IMR-90 (cell line): ENCODE measurements around the gene RB1. TPM values are rescaled to one million over a fixed set of nuclear protein-coding genes. Genes with fewer than 3 reads are reported as not detected.

Source experiments
- ATAC-seq: fragments of 200-7000 bp; cut with Tn5 transposase; 2 replicates; pipeline ENCODE4 v1.9.1; 2020; ENCODE audit warnings: low read depth, mild to moderate bottlenecking, moderate library complexity
- BruUV-seq: library from RNA; stranded (reverse); fragments of 400-500 nt; replicated peaks from 2 replicates; lab custom pipeline; 2021; lab: Mats Ljungman, UMichigan
- CTCF ChIA-PET: fragments of 300-600 bp; formaldehyde crosslinking; extraction: SDS; loops from one replicate; lab custom pipeline; 2021; ENCODE audit warnings: antibody characterized with exemption; lab: Yijun Ruan, JAX
- POLR2A ChIA-PET: fragments of 300-600 bp; sonication (Branson Sonifier 250); formaldehyde crosslinking; loops from one replicate; lab custom pipeline; 2022; ENCODE audit warnings: antibody characterized with exemption; ENCODE audit not compliant: unreplicated experiment; lab: Charles Lee
- DNase-seq: peaks from one replicate; pipeline ENCODE4 v3.0.0; 2013
- H2AFZ ChIP-seq: replicated peaks from 2 replicates; pipeline ENCODE3; 2013; ENCODE audit warnings: low read length, mild to moderate bottlenecking; ENCODE audit not compliant: poor library complexity
- H2AK5ac ChIP-seq: 2 replicates; pipeline ENCODE4 v1.6.1; 2013; ENCODE audit warnings: low read depth, low read length, inconsistent platforms
- H2AK9ac ChIP-seq: replicated peaks from 2 replicates; pipeline ENCODE3; 2013; ENCODE audit warnings: mild to moderate bottlenecking, low read depth, low read length, moderate library complexity; ENCODE audit not compliant: poor library complexity
- H2BK120ac ChIP-seq: 2 replicates; pipeline ENCODE4 v1.6.1; 2013; ENCODE audit warnings: low read depth, low read length, inconsistent platforms
- H2BK15ac ChIP-seq: 3 replicates; pipeline ENCODE4 v1.6.1; 2013; ENCODE audit warnings: low read depth, low read length, inconsistent platforms
- H2BK20ac ChIP-seq: 2 replicates; pipeline ENCODE4 v1.6.1; 2013; ENCODE audit warnings: low read depth, mild to moderate bottlenecking, inconsistent platforms, low read length, moderate library complexity
- H2BK5ac ChIP-seq: 2 replicates; pipeline ENCODE4 v1.6.1; 2013; ENCODE audit warnings: mild to moderate bottlenecking, low read depth, low read length, inconsistent platforms; ENCODE audit not compliant: poor library complexity, severe bottlenecking
- H3K14ac ChIP-seq: replicated peaks from 2 replicates; pipeline ENCODE4 v1.6.1; 2013; ENCODE audit warnings: low read depth, low read length, inconsistent platforms
- H3K18ac ChIP-seq: 2 replicates; pipeline ENCODE4 v1.6.1; 2013; ENCODE audit warnings: low read depth, low read length, control low read depth
- H3K23ac ChIP-seq: 2 replicates; pipeline ENCODE4 v1.6.1; 2013; ENCODE audit warnings: low read depth, low read length, inconsistent platforms
- H3K27ac ChIP-seq: 2 replicates; pipeline ENCODE4 v1.5.1; 2013; ENCODE audit warnings: mild to moderate bottlenecking, control low read depth, low read length; ENCODE audit not compliant: insufficient read depth
- H3K27me3 ChIP-seq: 2 replicates; pipeline ENCODE4 v1.6.1; 2013; ENCODE audit warnings: low read length; ENCODE audit not compliant: control insufficient read depth, insufficient read depth
- H3K36me3 ChIP-seq: 2 replicates; pipeline ENCODE4 v1.6.1; 2013; ENCODE audit warnings: low read length, mixed read lengths; ENCODE audit not compliant: control insufficient read depth, insufficient read depth
- H3K4ac ChIP-seq: 2 replicates; pipeline ENCODE4 v1.6.1; 2013; ENCODE audit warnings: low read depth, low read length, inconsistent platforms
- H3K4me1 ChIP-seq: 2 replicates; pipeline ENCODE4 v1.6.1; 2013; ENCODE audit warnings: low read length, mixed read lengths; ENCODE audit not compliant: control insufficient read depth, insufficient read depth
- H3K4me2 ChIP-seq: 2 replicates; pipeline ENCODE4 v1.6.1; 2013; ENCODE audit warnings: low read depth, mild to moderate bottlenecking, control low read depth, low read length, moderate library complexity
- H3K4me3 ChIP-seq: 2 replicates; pipeline ENCODE4 v1.5.1; 2013; ENCODE audit warnings: low read depth, mild to moderate bottlenecking, control low read depth, low read length, moderate library complexity; ENCODE audit not compliant: insufficient read depth
- H3K56ac ChIP-seq: 2 replicates; pipeline ENCODE4 v1.6.1; 2013; ENCODE audit warnings: low read length, inconsistent platforms; ENCODE audit not compliant: insufficient read depth; ENCODE audit errors: extremely low read depth
- H3K79me1 ChIP-seq, 2 experiments: 2 replicates each; pipeline ENCODE4 v1.6.1; 2013; ENCODE audit warnings: low read length in 2 of 2, inconsistent platforms in 1 of 2, low read depth in 1 of 2
- H3K9ac ChIP-seq: 2 replicates; pipeline ENCODE4 v1.6.1; 2013; ENCODE audit warnings: low read depth, low read length, control low read depth
- H3K9me1 ChIP-seq: 2 replicates; pipeline ENCODE4 v1.6.1; 2013; ENCODE audit warnings: low read length, inconsistent platforms; ENCODE audit not compliant: insufficient read depth
- H3K9me3 ChIP-seq: 2 replicates; pipeline ENCODE4 v1.6.1; 2013; ENCODE audit warnings: low read length; ENCODE audit not compliant: control insufficient read depth, insufficient read depth
- H4K20me1 ChIP-seq: 2 replicates; pipeline ENCODE4 v1.6.1; 2013; ENCODE audit warnings: low read length, inconsistent platforms; ENCODE audit not compliant: insufficient read depth
- H4K5ac ChIP-seq: 2 replicates; pipeline ENCODE4 v1.6.1; 2013; ENCODE audit warnings: mild to moderate bottlenecking, low read depth, low read length, control low read depth
- H4K8ac ChIP-seq, 2 experiments: 2 replicates each; pipeline ENCODE4 v1.6.1; 2013; ENCODE audit warnings: low read depth in 2 of 2, low read length in 2 of 2, control low read depth in 1 of 2, inconsistent platforms in 1 of 2
- H4K91ac ChIP-seq: 2 replicates; pipeline ENCODE4 v1.6.1; 2013; ENCODE audit warnings: low read depth, low read length, inconsistent platforms; ENCODE audit not compliant: insufficient read depth
- BHLHE40 ChIP-seq: fragments of 150-350 bp; IDR thresholded peaks from 2 replicates; pipeline ENCODE4 v1.6.1; 2016; ENCODE audit warnings: mild to moderate bottlenecking, low read depth, low read length
- CEBPB ChIP-seq: IDR thresholded peaks from 2 replicates; pipeline ENCODE4 v1.6.1; 2012; ENCODE audit warnings: low read depth, low read length, improper control_type of control experiment
- CHD1 ChIP-seq: IDR thresholded peaks from 2 replicates; pipeline ENCODE4 v1.6.1; 2012; ENCODE audit warnings: low read depth, low read length, improper control_type of control experiment
- CTCF ChIP-seq: conservative IDR thresholded peaks from 2 replicates; pipeline ENCODE4 v1.5.1; 2012; ENCODE audit warnings: mild to moderate bottlenecking, low read depth, low read length, improper control_type of control experiment
- ELK1 ChIP-seq: fragments of 150-350 bp; IDR thresholded peaks from 2 replicates; pipeline ENCODE4 v1.6.1; 2016; ENCODE audit warnings: low read depth, mild to moderate bottlenecking, low read length, moderate library complexity, borderline replicate concordance
- FOS ChIP-seq: fragments of 150-350 bp; IDR thresholded peaks from 2 replicates; pipeline ENCODE4 v1.6.1; 2016; ENCODE audit warnings: low read depth, low read length
- MAFK ChIP-seq: IDR thresholded peaks from 2 replicates; pipeline ENCODE4 v1.6.1; 2012; ENCODE audit warnings: low read depth, low read length, improper control_type of control experiment
- MAZ ChIP-seq: IDR thresholded peaks from 2 replicates; pipeline ENCODE4 v1.6.1; 2012; ENCODE audit warnings: low read depth, mild to moderate bottlenecking, low read length, improper control_type of control experiment, moderate library complexity, borderline replicate concordance
- MXI1 ChIP-seq: IDR thresholded peaks from 2 replicates; pipeline ENCODE4 v1.6.1; 2012; ENCODE audit warnings: low read depth, mild to moderate bottlenecking, low read length, moderate library complexity, borderline replicate concordance
- NFE2L2 ChIP-seq: fragments of 150-350 bp; IDR thresholded peaks from 2 replicates; pipeline ENCODE4 v1.6.1; 2016; ENCODE audit warnings: low read depth, mild to moderate bottlenecking, low read length
- POLR2A ChIP-seq: IDR thresholded peaks from 2 replicates; pipeline ENCODE4 v1.6.1; 2012; ENCODE audit warnings: mild to moderate bottlenecking, low read depth, low read length
- RAD21 ChIP-seq: IDR thresholded peaks from 2 replicates; pipeline ENCODE4 v1.6.1; 2012; ENCODE audit warnings: low read length, improper control_type of control experiment
- RCOR1 ChIP-seq: IDR thresholded peaks from 2 replicates; pipeline ENCODE4 v1.6.1; 2012; ENCODE audit warnings: mild to moderate bottlenecking, low read length, improper control_type of control experiment; ENCODE audit not compliant: insufficient replicate concordance
- RFX5 ChIP-seq: IDR thresholded peaks from 2 replicates; pipeline ENCODE4 v1.8.0; 2012; ENCODE audit warnings: low read depth, mild to moderate bottlenecking, low read length, moderate library complexity
- SMC3 ChIP-seq: fragments of 150-350 bp; IDR thresholded peaks from 2 replicates; pipeline ENCODE4 v1.6.1; 2016; ENCODE audit warnings: low read depth, mild to moderate bottlenecking, antibody characterized with exemption, low read length, moderate library complexity
- USF2 ChIP-seq: fragments of 150-350 bp; IDR thresholded peaks from 2 replicates; pipeline ENCODE4 v1.6.1; 2017; ENCODE audit warnings: mild to moderate bottlenecking, antibody characterized with exemption, low read length, low read depth
- WGBS, 2 experiments: methylation state at CpG; one replicate each; pipeline versions ENCODE4 v1.1.5 to v1.1.7; 2013; ENCODE audit warnings: missing lambda C conversion rate in 2 of 2; ENCODE audit not compliant: insufficient read length in 1 of 2; ENCODE audit errors: extremely low coverage in 2 of 2; 5-methylcytosine and 5-hydroxymethylcytosine counted together
- dilution Hi-C: fragments of 300-500 bp; cut with HindIII; formaldehyde crosslinking; loops from one replicate; pipeline ENCODE4 v1.14.3; 2018; ENCODE audit warnings: low sequenced_read_pairs; ENCODE audit not compliant: unreplicated experiment
- in situ Hi-C: fragments of 300-500 bp; cut with MboI; formaldehyde crosslinking; loops from 3 replicates; pipeline ENCODE4 v1.14.3; 2019; ENCODE audit warnings: low sequenced_read_pairs, inconsistent platforms, mixed read lengths
- intact Hi-C: fragments of 100-400 bp; cut with micrococcal nuclease; formaldehyde crosslinking; loops from 2 replicates; pipeline ENCODE4 v1.10.0; 2022
- polyA plus RNA-seq, 3 experiments: library from polyadenylated mRNA; depleted of rRNA; stranded (reverse); fragments of >200 nt; gene quantifications; 2 replicates each; pipeline ENCODE4 v1.2.3, GENCODE V29; 2012; ENCODE audit warnings: low replicate concordance in 1 of 3
- total RNA-seq: library from RNA; depleted of rRNA; stranded (reverse); fragments of >200 nt; gene quantifications from 2 replicates; pipeline ENCODE4 v1.2.3, GENCODE V29; 2012

RB1 gene
- total and polyA plus RNA-seq, 2 of the 4 experiments (the other 2 are of a cell fraction), result 11.4 to 15.4 TPM

GRCh38 chr13:48510698-48511097, 207.1 kb downstream of the RB1 start:
- Histone ChIP-seq H3K9me3 (no peaks in the 10 kb centered on the region), H3K14ac (no peak overlapping the region), H3K23ac (no peak overlapping the region), H4K5ac (no peak overlapping the region), H2AK9ac (no peak overlapping the region), H2AK5ac (no peak overlapping the region), H3K4ac (no peak overlapping the region), H3K27me3 (no peaks in the 10 kb centered on the region), H3K4me1 (no peaks in the 10 kb centered on the region), H3K4me2 (no peak overlapping the region), H3K56ac (no peak overlapping the region), H4K91ac (no peak overlapping the region), H2BK20ac (no peak overlapping the region), H3K4me3 (no peak overlapping the region), H3K9ac (no peak overlapping the region), H4K8ac (no peak overlapping the region), H2BK15ac (no peak overlapping the region), H2AFZ (no peak overlapping the region), H3K79me1 (no peaks in the 10 kb centered on the region), H3K9me1 (peaks cover 3% of the 10 kb centered on the region; the same call in 1 of the 2 replicates), H3K36me3 (no peaks in the 10 kb centered on the region), H4K20me1 (no peaks in the 10 kb centered on the region), H3K27ac (no peak overlapping the region), H2BK120ac (no peak overlapping the region), H2BK5ac (no peak overlapping the region), H3K18ac (no peak overlapping the region)
- CTCF ChIA-PET, result no interaction called here
- in situ Hi-C loops (no loop called here), intact Hi-C loops (no loop called here), dilution Hi-C loops (no loop called here)
- no peak for DNase-seq
- POLR2A ChIA-PET, result no interaction called here
- no peak for ATAC-seq
- no CpG with 5 or more reads among the region's 5 CpGs for WGBS, 2 experiments
- no TSS peak for BruUV-seq
- TF ChIP-seq RCOR1, result no peak
- TF ChIP-seq NFE2L2, result no peak
- TF ChIP-seq FOS, result no peak
- TF ChIP-seq MXI1, result no peak
- no peak for TF ChIP-seq CEBPB
- no peak for TF ChIP-seq MAZ
- no peak for TF ChIP-seq MAFK
- TF ChIP-seq POLR2A, result no peak
- no peak for TF ChIP-seq SMC3
- TF ChIP-seq CTCF, result no peak
- no peak for TF ChIP-seq USF2
- TF ChIP-seq ELK1, result no peak
- TF ChIP-seq RFX5, result no peak
- TF ChIP-seq BHLHE40, result no peak
- TF ChIP-seq CHD1, result no peak
- no peak for TF ChIP-seq RAD21
